Skeletal muscle tissue (tissue), 4 donors: Measurements from ENCODE around the gene NANOS2. TPM values are rescaled to one million over a fixed set of nuclear protein-coding genes. Genes with fewer than 3 reads are reported as not detected.
"Not testable (repeated sequence)": the region's sequence is repeated elsewhere in the genome, so short reads cannot be mapped to it uniquely, and the experiment has no call there.

ENCODE experiments used
- H3K27ac ChIP-seq: one replicate; pipeline ENCODE4 v1.7.0; 2013; ENCODE audit warnings: mild to moderate bottlenecking, low read depth, low read length, inconsistent platforms
- H3K27me3 ChIP-seq, 3 donors: one replicate each; pipeline ENCODE4 v1.7.0; 2013; ENCODE audit warnings: low read length in 3 of 3; ENCODE audit not compliant: control insufficient read depth in 3 of 3, insufficient read depth in 3 of 3
- H3K36me3 ChIP-seq, 3 donors: one replicate each; pipeline ENCODE4 v1.7.0; 2013; ENCODE audit warnings: low read length in 3 of 3; ENCODE audit not compliant: control insufficient read depth in 3 of 3, insufficient read depth in 3 of 3
- H3K4me1 ChIP-seq, 3 donors: one replicate each; pipeline ENCODE4 v1.7.0; 2013; ENCODE audit warnings: low read length in 3 of 3, mild to moderate bottlenecking in 3 of 3; ENCODE audit not compliant: control insufficient read depth in 3 of 3, insufficient read depth in 3 of 3
- H3K4me3 ChIP-seq, 3 donors: one replicate each; pipeline ENCODE4 v1.7.0; 2013; ENCODE audit warnings: low read length in 3 of 3
- H3K9ac ChIP-seq, 3 donors: one replicate each; pipeline ENCODE4 v1.7.0; 2013; ENCODE audit warnings: low read length in 3 of 3, mild to moderate bottlenecking in 3 of 3, moderate library complexity in 2 of 3, low read depth in 1 of 3
- H3K9me3 ChIP-seq, 3 donors: one replicate each; pipeline ENCODE4 v1.7.0; 2013; ENCODE audit warnings: low read length in 3 of 3; ENCODE audit not compliant: control insufficient read depth in 3 of 3
- total RNA-seq: library from RNA; depleted of rRNA; stranded (reverse); fragments of >200 nt; gene quantifications from one replicate; pipeline ENCODE4 v1.2.3, GENCODE V29; 2014
- donor health status: Osteomylitis.

NANOS2 gene
- total RNA-seq, 1 donor from 2014 or later: not detected

DNA sequence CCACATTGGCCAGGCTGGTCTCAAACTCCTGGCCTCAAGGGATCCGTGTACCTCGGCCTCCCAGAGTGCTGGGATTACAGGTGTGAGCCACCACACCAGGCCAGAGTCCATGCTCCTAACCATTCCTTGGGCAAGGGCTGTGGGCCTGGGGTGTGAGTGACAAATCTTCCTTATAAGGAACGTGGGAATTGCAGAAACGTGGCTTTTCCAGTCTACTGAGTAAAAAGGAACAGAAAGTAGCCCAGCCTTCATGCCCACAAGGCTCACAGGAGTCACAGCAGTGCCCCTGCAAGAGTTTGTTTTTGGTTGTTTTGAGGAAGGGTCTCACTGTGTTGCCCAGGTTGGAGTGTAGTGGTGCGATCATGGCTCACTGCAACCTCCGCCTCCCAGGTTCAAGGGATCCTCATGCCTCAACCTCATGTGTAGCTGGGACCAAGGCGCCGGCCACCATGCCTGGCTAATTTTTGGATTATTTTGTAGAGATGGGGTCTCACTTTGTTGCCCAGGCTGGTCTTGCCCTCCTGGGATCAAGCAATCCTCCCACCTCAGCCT, 17.2 kb downstream of the NANOS2 start:
- H3K9ac ChIP-seq: no peak overlapping the region
- no peaks in the 10 kb centered on the region for H3K9me3 ChIP-seq
- H3K36me3 ChIP-seq: peaks cover 17 to 22% (median 19%) of the 10 kb centered on the region in 3 donors
- H3K27me3 ChIP-seq: no peaks in the 10 kb centered on the region
- H3K27ac ChIP-seq: no peak overlapping the region
- H3K4me1 ChIP-seq: peaks cover 10 to 16% (median 11%) of the 10 kb centered on the region in 3 donors
- no peak overlapping the region for H3K4me3 ChIP-seq

- Histone ChIP-seq H3K4me1 (peaks cover 5 to 11% (median 7%) of the 10 kb centered on the region in 3 donors), H3K36me3 (peaks cover 19 to 22% (median 20%) of the 10 kb centered on the region in 3 donors)
- not testable (repeated sequence) for H3K27me3 ChIP-seq, H3K9ac ChIP-seq, H3K4me3 ChIP-seq, H3K9me3 ChIP-seq, H3K27ac ChIP-seq
Observed at GRCh38 chr19:45895983-45896599, 18.5 kb downstream of the NANOS2 start.

DNA sequence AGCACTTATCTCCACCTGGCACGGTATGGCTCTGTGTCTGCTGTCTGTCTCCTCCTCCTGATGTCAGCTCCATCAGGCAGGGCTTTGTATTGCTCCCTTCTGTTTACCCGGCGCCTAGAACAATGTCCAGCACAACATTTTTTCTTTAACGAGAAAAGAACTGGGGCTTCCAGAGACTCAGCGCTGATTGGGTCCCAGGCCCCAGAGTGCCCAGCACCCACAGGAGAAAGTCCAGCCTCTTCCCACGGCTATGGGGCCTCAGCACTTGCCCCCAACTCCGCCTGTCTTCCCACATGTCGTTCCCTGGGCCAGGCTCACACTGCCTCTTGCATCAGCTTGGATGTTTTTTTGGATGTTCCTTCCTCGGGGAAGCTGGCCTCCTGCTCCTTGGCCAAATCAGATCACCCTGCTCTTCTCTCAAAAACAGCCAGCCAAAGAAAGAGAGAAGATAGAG, 19.0 kb downstream of the NANOS2 start:
- H3K36me3 ChIP-seq: peaks cover 18 to 20% (median 19%) of the 10 kb centered on the region in 3 donors

GRCh38 chr19:45890877-45891276, 23.7 kb downstream of the NANOS2 start:
- Histone ChIP-seq H3K27me3 (no peaks in the 10 kb centered on the region), H3K27ac (no peak overlapping the region), H3K4me3 (no peak overlapping the region), H3K9ac (no peak overlapping the region), H3K9me3 (no peaks in the 10 kb centered on the region), H3K36me3 (peaks cover 0 to 8% (median 7%) of the 10 kb centered on the region in 3 donors), H3K4me1 (peaks cover 7 to 11% (median 10%) of the 10 kb centered on the region in 3 donors)

More for the DNA sequence above, 19.0 kb downstream of the NANOS2 start:
- no peaks in the 10 kb centered on the region for H3K9me3 ChIP-seq
- H3K9ac ChIP-seq: no peak overlapping the region
- no peaks in the 10 kb centered on the region for H3K27me3 ChIP-seq
- no peak overlapping the region for H3K4me3 ChIP-seq
- H3K4me1 ChIP-seq: peaks cover 0 to 6% (median 2%) of the 10 kb centered on the region in 3 donors
- H3K27ac ChIP-seq: no peak overlapping the region

- Histone ChIP-seq H3K27me3 (no peaks in the 10 kb centered on the region), H3K36me3 (peaks cover 0 to 7% (median 0%) of the 10 kb centered on the region in 3 donors), H3K4me3 (no peak overlapping the region), H3K4me1 (peaks cover 16 to 23% (median 19%) of the 10 kb centered on the region in 3 donors), H3K9me3 (no peaks in the 10 kb centered on the region), H3K9ac (no peak overlapping the region), H3K27ac (no peak overlapping the region)
Observed at GRCh38 chr19:45889210-45889885, 25.2 kb downstream of the NANOS2 start.

GRCh38 chr19:45887200-45887710, 27.3 kb downstream of the NANOS2 start:
- H3K9ac ChIP-seq: peak overlapping the region; percentile 96 to 98 (median 98)
- H3K27ac ChIP-seq: peak overlapping the region; percentile 96
- no peaks in the 10 kb centered on the region for H3K9me3 ChIP-seq
- H3K27me3 ChIP-seq: no peaks in the 10 kb centered on the region
- peak overlapping the region; percentile 84 to 94 (median 89) for H3K4me3 ChIP-seq
- H3K36me3 ChIP-seq: peaks cover 0 to 9% (median 0%) of the 10 kb centered on the region in 3 donors
- peaks cover 36 to 43% (median 40%) of the 10 kb centered on the region in 3 donors for H3K4me1 ChIP-seq

- Histone ChIP-seq H3K27me3 (no peaks in the 10 kb centered on the region), H3K9me3 (no peaks in the 10 kb centered on the region), H3K27ac (peak overlapping the region; percentile 96), H3K9ac (peak overlapping the region; percentile 96 to 98 (median 98)), H3K4me1 (peaks cover 41 to 49% (median 45%) of the 10 kb centered on the region in 3 donors), H3K36me3 (peaks cover 0 to 7% (median 4%) of the 10 kb centered on the region in 3 donors), H3K4me3 (peak overlapping the region; percentile 84 to 94 (median 89))
Observed at GRCh38 chr19:45886427-45887199, 28.0 kb downstream of the NANOS2 start.

GRCh38 chr19:45885556-45886426, 28.8 kb downstream of the NANOS2 start, which contains the start of gene IRF2BP1:
Gene IRF2BP1, minus strand, starts transcription at chr19:45886141. Its CDS starts 367 bp downstream, at chr19:45885774.
- Histone ChIP-seq H3K27me3 (no peaks in the 10 kb centered on the region), H3K4me1 (peaks cover 41 to 50% (median 45%) of the 10 kb centered on the region in 3 donors), H3K9me3 (no peaks in the 10 kb centered on the region), H3K36me3 (peaks cover 0 to 7% (median 4%) of the 10 kb centered on the region in 3 donors), H3K4me3 (peak within 1 kb of the TSS; percentile 84 to 94 (median 89)), H3K27ac (peak within 1 kb of the TSS; percentile 96), H3K9ac (peak within 1 kb of the TSS; percentile 96 to 98 (median 98))
